Iris pigment epithelial cell (primary cell): ENCODE results near the gene PKNOX1.
A peak's percentile ranks its signal among the peaks of the same experiment; 100 is the strongest.
"Not testable (repeated sequence)": the region's sequence is repeated elsewhere in the genome, so short reads cannot be mapped to it uniquely, and the experiment has no call there.

ENCODE experiments used
- DNase-seq: peaks from one replicate; pipeline ENCODE4 v3.0.0-alpha.2; 2011; ENCODE audit warnings: low read depth

PKNOX1 gene

GRCh38 chr21:42983869-42984268 lies 9.5 kb downstream of the PKNOX1 start:
- DNase-seq: no peak

- no peak for DNase-seq
Observed at GRCh38 chr21:42986125-42986783, 11.9 kb downstream of the PKNOX1 start.

GRCh38 chr21:42988236-42988965 lies 14.0 kb downstream of the PKNOX1 start:
- DNase-seq: peak; percentile 68

- not testable (repeated sequence) for DNase-seq
Observed at GRCh38 chr21:42989370-42989769, 15.0 kb downstream of the PKNOX1 start.

- no peak for DNase-seq
Observed at GRCh38 chr21:42989816-42990650, 15.7 kb downstream of the PKNOX1 start.

- peak; percentile 92 for DNase-seq
Observed at GRCh38 chr21:42991992-42992740, 17.8 kb downstream of the PKNOX1 start.

- DNase-seq: peak; percentile 35
Observed at GRCh38 chr21:42993051-42993712, 18.8 kb downstream of the PKNOX1 start.

- peak; percentile 99 for DNase-seq
Observed at GRCh38 chr21:42997053-42997452, 22.7 kb downstream of the PKNOX1 start.

- not testable (repeated sequence) for DNase-seq
Observed at GRCh38 chr21:42997983-42998382, 23.6 kb downstream of the PKNOX1 start.

GRCh38 chr21:42999152-42999551 lies 24.8 kb downstream of the PKNOX1 start:
- DNase-seq: not testable (repeated sequence)

- DNase-seq: not testable (repeated sequence)
Observed at GRCh38 chr21:43000041-43000440, 25.7 kb downstream of the PKNOX1 start.

- no peak for DNase-seq
Observed at GRCh38 chr21:43001316-43001715, 27.0 kb downstream of the PKNOX1 start.

GRCh38 chr21:43004926-43005325 lies 30.6 kb downstream of the PKNOX1 start:
- DNase-seq: no peak

- no peak for DNase-seq
Observed at GRCh38 chr21:43005635-43006034, 31.3 kb downstream of the PKNOX1 start.

GRCh38 chr21:43006051-43006873 lies 31.9 kb downstream of the PKNOX1 start:
- DNase-seq: not testable (repeated sequence)

- DNase-seq: no peak
Observed at GRCh38 chr21:43006874-43007208, 32.5 kb downstream of the PKNOX1 start.

- peak; percentile 67 for DNase-seq
Observed at GRCh38 chr21:43012596-43012995, 38.2 kb downstream of the PKNOX1 start.

GRCh38 chr21:43015906-43016540 lies 41.7 kb downstream of the PKNOX1 start:
- no peak for DNase-seq

GRCh38 chr21:43016728-43017127 lies 42.4 kb downstream of the PKNOX1 start:
- no peak for DNase-seq

GRCh38 chr21:43018519-43018918 lies 44.2 kb downstream of the PKNOX1 start:
- no peak for DNase-seq
